GM18951 (cell line): Measurements from ENCODE around the gene ZC3H12C.

Experiments used
- POLR2A ChIP-seq: IDR thresholded peaks from 4 replicates; pipeline ENCODE4 v1.6.1; 2011; ENCODE audit warnings: mild to moderate bottlenecking; ENCODE audit not compliant: insufficient read length, insufficient read depth; ENCODE audit errors: extremely low read depth
- in situ Hi-C: fragments of 300-500 bp; cut with MboI; formaldehyde crosslinking; loops from one replicate; pipeline ENCODE4 v1.12.0; 2022; ENCODE audit warnings: low sequenced_read_pairs, mixed read lengths, inconsistent platforms; ENCODE audit not compliant: unreplicated experiment

ZC3H12C gene

DNA sequence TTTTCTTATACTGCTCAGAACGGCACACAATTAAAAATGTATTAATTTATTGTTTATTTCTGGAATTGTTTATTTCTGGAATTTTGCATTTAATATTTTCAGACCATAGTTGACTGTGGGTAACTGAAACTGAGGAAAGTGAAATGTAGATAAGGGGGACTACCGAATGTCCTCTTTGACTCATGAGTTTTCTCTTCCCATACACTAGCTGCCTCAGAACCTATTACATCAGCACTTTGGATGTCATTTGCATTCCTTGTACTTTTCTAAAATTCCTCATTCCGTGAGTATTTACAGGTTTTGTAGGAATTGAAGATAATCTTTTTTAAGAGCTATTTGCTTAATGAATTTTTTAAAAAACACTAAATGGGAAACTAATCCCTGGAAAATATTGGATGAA is 29.8 kb downstream of the ZC3H12C start:
- no peak for TF ChIP-seq POLR2A
- in situ Hi-C loops = no loop called here

DNA sequence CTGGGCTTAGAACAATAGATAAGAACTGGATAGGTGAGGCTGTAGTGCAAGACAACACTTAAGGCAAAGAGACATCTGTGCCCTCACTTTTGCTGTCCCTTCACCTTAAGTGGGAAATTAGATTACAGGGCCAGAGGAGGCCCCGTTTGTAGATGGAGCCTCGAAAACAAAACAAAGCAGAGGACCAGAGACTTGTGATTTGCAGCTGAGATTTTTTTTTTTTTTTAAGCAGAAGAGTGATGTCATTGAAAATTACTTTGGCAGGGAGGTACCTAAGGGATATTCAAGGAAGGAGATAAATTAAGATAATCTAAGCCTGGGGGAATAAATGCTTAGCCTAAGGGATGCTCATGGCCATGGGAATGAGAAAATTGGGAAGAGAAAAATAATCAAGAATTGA is 31.4 kb downstream of the ZC3H12C start:
- no peak for TF ChIP-seq POLR2A
- in situ Hi-C loops = no loop called here

DNA sequence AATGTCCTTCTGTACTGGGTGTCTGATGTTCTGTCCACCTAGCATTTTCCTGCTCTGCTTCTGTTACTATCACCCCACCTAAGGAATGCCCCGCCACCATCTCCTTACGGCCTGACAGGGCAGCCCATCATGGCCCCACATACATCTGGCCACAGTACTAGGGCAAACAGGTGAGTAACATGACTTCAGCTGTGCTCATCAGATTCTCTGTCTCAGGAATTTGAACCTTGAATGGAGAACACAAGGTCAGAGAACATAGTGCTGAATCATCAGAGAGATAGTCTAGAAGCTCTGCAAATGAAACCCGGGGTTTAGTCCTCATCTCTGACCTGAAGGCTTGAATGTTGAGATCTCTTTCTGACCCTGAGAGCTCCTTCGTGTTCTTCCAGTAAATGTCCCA is 32.4 kb downstream of the ZC3H12C start:
- in situ Hi-C loops = no loop called here
- no peak for TF ChIP-seq POLR2A

DNA sequence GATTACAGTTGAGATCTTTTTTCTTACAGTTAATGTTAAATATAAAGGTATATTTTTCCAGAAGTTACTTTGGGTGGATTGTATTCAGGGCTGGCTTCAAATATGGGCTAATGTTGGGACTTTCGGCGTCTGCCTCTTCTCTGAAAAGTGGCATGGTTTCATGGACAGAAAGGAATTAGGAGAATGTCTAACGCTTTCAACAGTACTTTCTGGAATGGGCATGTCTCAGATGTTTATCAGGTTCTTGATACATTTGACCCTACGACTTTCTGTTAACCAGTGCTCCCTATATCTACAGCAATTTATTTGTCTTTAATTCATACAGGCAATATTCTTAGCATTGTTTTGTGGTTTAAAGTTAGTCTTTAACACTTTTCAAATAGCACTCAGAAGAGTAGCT is 33.7 kb downstream of the ZC3H12C start:
- TF ChIP-seq POLR2A = no peak
- in situ Hi-C loops = no loop called here

DNA sequence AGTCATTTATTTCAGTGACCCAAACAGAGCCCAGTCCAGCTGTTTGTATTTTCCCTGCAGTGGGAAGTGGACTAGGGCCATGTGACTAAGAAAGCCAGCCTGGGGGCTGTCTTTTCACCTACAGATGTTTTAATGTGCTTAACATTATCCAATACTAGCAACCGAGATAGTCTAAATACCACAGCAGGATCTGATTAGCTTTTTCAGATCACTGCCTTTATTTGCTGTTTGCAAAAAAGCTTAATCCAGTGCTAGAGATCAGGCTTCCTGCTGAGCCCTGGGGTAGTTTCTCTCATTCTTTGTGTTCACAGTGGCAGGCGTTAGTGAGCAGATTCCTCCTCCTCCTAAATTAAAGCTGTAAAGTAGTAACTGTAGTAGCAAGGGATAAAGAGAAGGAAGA is 35.0 kb downstream of the ZC3H12C start:
- in situ Hi-C loops = no loop called here
- no peak for TF ChIP-seq POLR2A

DNA sequence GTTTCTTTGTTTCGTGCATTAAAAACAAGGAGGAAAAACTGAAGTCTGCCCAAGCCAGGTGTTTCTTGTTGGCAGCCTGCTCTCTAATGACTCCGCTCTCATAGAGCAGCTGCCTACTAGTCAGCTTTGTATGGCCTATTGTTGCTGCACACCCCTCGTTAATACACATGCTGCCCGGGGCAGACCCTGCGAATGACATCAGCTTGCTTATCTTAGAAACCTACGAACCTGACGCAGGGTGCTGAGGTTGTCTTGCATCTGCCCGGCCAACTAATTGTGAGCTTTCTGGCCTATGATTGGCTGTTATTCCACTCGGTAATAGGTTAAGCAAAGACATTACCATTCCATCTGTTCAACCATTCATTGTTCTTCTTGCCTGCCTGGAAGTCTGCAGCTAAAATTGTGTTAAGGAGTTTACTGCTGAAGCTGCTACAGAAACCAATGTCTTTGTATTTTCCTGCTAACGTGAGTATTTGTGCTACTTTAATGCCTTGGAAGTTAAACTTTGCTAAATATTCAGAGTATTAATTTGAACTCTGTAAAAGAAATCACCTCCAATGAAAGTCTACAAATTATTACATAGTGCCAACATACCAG is 37.5 kb downstream of the ZC3H12C start:
- in situ Hi-C loops = no loop called here
- TF ChIP-seq POLR2A = no peak

DNA sequence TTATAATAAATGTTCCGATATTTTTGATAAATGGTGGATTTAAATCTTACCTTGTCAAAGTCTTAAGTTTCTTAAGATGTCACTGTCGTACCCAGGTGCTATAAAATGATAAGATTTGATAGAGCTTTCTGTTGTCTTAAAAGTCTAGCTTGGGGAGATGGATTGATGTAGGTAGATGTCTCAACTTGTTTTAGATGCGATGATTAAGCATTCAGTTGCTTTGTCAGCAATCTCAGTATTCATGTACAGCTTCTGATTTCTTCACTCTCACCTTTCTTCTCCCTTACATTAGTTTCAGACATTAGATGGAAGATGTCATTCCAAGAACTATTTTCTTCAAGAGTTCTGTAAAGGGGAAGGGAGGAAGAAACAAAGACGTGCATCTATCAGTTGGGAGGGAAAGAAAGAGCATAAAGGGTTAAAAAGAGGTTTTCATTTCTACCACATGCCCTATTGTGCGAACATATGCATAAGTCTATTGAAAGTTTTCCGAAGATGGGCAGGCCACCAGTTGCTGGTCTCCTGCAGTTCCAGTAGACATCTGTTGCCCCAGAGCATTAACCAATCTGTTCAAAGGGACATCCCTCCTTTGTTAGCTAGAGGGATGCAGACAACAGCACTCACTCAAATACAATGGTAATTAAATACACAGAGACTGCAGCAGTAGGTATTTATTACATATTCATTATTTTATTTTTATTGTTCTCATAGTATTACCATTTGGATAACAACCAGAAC is 38.4 kb downstream of the ZC3H12C start:
- no peak for TF ChIP-seq POLR2A

DNA sequence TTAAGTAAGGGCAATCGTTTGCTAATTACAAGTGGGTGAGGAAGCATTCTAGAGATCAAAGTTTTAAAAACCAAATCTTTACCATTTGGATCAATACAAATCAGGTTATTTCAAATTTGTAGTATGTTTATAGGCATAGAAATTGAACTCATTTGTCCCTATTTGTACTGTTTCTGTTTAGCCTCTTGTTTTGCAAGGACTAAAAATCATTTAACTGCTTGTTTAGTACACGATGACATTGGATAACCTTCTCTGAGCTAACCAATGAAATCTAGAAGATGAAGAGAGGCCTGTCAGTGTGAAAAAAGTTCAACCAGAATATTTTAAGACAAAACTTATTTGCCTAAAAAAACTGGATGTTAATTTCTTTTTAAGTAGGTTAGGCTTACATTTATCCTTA is 40.0 kb downstream of the ZC3H12C start:
- TF ChIP-seq POLR2A = no peak
- in situ Hi-C loops = no loop called here

More for the DNA sequence above, 38.4 kb downstream of the ZC3H12C start:
- in situ Hi-C loops = no loop called here

DNA sequence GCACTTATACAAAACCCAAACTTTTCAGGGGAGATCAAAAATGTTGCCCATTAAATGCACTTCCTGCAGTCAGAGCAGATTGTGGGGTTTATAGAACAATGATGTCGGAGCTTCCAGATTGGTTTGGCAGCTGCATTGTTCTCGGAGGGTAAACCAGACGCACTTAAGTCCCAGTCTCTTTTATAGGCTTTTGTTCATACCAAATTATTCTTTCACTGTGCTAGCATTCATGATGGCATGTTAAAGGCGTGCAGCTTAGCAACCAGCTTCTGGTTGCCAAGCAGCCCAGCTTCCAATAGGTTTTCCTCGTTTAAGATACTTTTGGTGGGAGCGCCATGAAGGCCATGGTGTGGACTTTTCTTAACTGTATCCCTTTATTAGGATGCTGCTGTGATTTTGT is 40.9 kb downstream of the ZC3H12C start:
- in situ Hi-C loops = no loop called here
- no peak for TF ChIP-seq POLR2A

DNA sequence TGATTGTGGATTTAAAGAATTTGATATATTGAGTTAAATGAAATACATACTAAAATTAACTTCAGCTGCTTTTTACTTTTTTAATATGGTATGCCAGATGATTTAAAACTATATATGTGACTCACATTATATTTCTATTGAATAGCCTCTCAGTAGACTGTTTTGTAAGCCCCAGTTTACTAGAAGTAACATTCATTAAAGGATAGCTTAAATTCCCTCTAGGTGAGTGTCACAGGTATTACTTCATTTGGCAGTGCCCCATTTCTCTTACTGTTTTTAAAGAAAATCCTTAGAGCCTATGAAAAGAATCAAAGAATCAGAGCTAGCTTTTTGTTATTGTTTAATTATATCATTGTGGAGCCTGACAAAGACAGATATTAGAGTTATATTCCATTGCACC is 48.6 kb downstream of the ZC3H12C start:
- TF ChIP-seq POLR2A = no peak
- in situ Hi-C loops = no loop called here

DNA sequence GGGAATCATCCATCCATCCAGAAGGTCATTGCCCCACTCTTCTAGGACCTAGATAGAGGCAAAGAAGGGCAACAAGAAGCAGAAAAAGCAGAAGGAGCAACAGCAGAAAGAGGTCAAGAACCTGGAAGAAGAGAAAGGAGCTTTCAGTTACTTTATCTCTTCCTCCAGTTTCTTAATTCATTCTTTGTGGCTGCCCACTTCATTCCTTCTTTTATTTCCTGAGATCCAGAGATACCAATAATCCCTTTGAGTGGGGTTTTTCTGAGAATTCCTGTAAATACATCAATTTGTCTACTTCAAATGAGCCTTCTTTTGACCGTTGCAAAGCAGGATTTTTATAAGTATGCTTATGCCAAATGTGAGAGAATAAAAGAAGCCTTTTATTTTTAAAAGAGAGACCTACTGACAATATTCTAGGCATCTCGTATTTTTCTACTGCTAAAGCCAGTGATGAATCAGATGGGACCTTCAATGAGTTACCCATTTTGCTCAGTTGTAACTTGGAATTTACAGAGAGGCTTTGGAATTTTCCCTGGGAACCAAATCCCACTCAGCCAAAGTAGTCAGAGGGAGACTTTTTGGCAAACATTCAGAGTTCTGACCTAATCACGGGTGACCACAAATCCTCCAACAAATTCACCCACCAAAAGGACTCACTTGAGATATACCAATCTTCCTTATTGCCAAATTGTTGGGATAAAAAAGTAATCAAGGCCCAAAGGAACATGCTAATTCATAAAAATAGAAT is 54.9 kb downstream of the ZC3H12C start:
- no peak for TF ChIP-seq POLR2A
- in situ Hi-C loops = no loop called here

DNA sequence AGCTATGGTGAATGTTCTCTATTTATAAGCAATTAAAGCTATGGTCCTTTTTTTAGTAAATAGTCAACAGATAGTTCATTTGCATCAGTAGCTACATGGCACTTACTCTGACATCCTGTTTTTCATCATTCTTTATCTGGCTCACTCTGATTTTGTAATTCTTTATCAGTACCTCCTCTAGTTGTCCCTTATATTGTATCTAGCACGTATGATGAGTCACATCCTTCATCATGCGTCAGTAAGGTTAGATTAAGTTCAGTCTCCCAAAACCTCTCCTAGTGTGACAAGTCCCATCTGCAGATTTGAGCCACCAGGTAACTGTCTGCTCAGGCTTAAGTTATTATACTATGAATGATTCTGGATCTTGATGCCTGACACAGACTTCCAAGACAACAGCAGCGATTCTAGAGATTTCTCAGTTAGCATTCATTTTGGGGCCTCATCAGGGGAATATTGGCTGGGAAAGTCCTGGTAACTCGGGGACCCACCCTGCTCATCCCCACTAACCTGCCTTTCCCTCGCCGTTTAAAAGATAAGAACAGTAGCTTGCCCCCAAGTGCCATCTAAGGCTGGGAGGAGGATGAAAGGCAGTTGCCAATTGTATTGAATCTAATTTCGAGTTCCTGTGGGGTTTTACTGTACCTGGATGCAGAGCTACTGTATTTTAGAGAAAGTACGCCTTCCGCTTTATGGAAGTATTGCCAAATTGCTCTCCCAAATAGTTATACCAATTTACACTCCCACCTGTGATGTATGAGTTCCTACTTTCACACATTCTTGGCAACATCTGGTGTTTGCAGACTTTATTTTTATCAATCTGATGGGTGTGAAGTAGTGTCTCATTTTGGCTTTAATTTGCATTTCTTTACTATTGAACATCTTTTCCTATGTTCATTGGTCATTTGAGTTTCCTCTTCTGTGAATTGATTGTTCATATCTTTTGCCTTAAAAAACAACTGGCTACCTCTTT is 55.9 kb downstream of the ZC3H12C start:
- in situ Hi-C loops = no loop called here
- TF ChIP-seq POLR2A = no peak

DNA sequence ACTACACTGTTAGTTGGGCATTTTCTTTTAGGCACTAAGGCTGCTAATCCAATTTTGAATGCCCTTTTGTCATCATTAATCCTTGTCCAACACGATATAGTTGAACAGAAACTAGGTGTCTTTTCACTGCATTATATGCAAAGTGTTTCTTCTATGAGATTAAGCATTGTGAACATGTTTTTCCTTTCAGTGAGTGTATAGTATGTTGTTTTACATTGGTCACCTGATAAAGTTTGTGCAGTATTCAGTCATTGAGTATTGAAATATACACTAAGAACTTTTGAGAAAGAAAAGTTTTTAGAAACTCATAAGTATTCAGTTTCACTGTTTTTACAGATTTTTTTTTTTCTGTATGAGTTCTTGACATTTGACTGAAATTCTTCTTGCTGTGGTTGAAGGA is 59.0 kb downstream of the ZC3H12C start:
- no peak for TF ChIP-seq POLR2A
- in situ Hi-C loops = loop anchor here (10.0 kb wide), 1 partner anchor 207 kb away; no protein-coding TSS in a partner anchor
